ENCODE measurements around the gene STX7.

Gene STX7

DNA sequence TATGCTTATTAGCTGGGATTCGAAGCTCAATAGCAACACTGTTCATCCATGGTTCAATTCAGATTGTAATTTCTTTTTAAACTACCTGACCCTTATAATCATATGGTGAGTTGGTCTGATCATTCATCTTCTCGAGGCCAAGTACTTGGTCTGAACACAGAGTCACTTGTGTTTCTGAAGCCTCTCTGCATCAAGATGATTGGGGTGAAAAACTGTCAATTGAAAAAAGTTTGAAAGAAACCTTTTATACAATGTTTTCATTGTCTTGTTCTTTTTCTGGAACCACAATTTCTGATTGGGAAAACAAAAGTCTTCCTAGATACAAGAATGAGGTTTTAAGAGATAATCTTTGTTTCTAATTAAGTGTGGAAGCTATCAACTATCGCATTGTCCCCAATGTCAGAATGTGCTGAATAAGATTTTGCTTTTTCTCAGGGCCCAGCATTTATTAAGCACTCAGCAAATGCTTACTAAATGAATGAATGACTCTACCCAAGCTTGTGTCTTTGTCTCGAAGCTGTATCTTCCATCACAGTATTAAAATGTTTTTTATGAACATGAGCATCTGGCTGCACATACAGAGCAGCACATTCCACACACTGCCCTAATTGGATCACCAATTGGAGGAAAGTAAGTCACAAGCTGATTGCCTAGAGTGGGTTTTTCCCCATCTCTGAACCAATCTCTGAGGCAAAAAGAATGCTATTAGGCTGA is 66.6 kb downstream of the STX7 start:
- DNase-seq (ENCODE audit: low spot score) = no peak
- TF ChIP-seq, protein P1, sequence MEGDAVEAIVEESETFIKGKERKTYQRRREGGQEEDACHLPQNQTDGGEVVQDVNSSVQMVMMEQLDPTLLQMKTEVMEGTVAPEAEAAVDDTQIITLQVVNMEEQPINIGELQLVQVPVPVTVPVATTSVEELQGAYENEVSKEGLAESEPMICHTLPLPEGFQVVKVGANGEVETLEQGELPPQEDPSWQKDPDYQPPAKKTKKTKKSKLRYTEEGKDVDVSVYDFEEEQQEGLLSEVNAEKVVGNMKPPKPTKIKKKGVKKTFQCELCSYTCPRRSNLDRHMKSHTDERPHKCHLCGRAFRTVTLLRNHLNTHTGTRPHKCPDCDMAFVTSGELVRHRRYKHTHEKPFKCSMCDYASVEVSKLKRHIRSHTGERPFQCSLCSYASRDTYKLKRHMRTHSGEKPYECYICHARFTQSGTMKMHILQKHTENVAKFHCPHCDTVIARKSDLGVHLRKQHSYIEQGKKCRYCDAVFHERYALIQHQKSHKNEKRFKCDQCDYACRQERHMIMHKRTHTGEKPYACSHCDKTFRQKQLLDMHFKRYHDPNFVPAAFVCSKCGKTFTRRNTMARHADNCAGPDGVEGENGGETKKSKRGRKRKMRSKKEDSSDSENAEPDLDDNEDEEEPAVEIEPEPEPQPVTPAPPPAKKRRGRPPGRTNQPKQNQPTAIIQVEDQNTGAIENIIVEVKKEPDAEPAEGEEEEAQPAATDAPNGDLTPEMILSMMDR (IDR thresholded peaks at IDR 0.05) = no peak
- no peak overlapping the region for H3K4me3 ChIP-seq
- no peak overlapping the region for H3K27ac ChIP-seq

DNA sequence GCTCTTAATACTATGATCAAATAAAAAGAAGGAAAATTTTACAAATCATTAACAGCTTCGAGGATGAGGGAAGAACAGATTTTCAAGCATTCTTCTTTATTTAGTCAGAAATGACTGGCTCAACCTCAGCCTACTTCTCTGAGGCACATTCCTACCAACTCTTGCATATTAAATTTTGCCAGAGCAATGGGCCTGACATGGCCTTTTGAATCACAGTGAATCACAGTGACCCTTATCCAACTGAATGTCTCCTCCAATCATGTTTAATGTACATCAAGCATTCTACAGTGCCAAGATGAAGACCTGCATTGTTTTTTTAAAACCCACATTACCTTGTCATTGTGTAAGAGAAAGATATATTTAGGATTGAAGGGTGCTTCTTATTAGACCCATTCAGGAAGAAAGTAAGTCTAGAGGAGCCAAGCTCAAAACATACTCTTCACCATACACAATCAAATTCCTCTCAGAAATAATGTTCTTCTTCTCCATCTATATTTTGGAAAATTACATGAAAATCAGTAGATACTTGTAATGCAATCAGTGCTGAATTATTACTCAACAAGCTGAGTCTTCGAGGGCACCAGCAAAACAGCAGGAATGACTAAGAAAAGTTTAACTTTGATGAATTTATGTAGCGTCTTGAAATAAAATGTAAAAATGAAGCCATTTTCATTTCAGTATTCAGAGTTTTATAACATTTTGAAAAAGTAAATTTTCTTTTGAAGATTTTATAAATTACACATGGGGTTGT is 67.5 kb downstream of the STX7 start:
- no peak overlapping the region for H3K4me3 ChIP-seq
- no peak overlapping the region for H3K27ac ChIP-seq
- no peak for DNase-seq (ENCODE audit: low spot score)
- TF ChIP-seq, protein P1 (IDR thresholded peaks at IDR 0.05) = no peak

- Histone ChIP-seq H3K27ac (no peak overlapping the region), H3K4me3 (no peak overlapping the region)
- TF ChIP-seq, protein P1 (IDR thresholded peaks at IDR 0.05) = no peak
- no peak for DNase-seq (ENCODE audit: low spot score)
These were observed 69.7 kb downstream of the STX7 start for GRCh38 chr6:132443206-132443605.

DNA sequence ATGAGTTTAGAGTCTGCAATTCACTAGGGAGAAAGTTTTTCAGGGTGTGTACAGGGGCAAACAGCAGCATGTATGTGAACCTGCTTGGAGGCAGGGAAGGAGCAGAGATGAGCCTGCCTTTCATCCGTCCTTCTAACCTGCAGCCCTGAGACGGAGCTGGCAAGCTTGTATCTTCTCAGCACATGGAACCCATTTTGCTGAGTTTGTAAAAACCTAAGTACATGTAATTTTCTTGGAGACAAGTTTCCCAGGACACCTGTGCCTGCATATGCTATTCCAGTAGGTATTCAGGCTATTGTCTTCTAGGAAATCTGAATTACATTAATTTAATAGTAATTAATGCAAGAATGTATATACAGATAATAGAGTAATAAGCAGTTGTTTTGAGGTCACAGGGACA is 82.8 kb downstream of the STX7 start:
- TF ChIP-seq, protein P1 (IDR thresholded peaks at IDR 0.05) = no peak
- H3K27ac ChIP-seq = no peak overlapping the region
- no peak for DNase-seq (ENCODE audit: low spot score)
- H3K4me3 ChIP-seq = no peak overlapping the region

DNA sequence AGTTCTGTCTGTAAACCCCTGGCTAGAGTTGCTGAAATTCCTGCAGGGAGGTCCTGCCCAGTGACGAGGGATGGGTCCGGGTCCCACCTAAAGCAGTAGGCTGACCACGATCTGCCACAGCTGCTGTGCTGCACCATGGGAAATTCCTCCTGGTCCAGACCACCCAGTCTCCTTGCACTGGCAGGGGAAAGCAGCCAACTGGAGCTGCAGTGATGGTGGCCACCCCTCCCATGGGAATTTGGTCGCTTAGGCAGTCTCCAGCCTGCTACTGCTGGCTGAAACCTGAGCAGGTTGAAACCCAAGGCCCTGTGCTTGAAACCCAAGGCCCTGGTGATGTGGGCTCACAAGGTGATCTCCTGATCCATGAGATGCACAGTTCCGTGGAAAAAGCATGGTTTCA is 87.7 kb downstream of the STX7 start:
- TF ChIP-seq, protein P1 (IDR thresholded peaks at IDR 0.05) = no peak
- no peak overlapping the region for H3K4me3 ChIP-seq
- no peak for DNase-seq (ENCODE audit: low spot score)
- no peak overlapping the region for H3K27ac ChIP-seq

DNA sequence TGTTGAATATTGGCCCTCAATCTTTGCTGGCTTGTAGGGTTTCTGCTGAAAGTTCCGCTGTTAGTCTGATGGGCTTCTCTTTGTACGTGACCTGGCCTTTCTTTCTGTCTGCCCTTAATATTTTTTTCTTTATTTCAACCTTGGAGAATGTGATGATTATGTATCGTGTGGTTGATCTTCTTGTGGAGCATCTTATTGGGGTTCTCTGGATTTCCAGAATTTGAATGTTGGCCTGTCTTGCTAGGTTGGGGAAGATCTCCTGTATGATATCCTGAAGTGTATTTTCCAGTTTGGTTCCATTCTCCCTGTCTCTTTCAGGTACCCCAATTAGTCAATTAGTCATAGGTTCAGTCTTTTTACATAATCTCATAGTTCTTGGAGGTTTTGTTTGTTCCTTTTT is 89.1 kb downstream of the STX7 start:
- Histone ChIP-seq H3K4me3 (no peak overlapping the region), H3K27ac (no peak overlapping the region)
- TF ChIP-seq, protein P1 (IDR thresholded peaks at IDR 0.05) = no peak
- no peak for DNase-seq (ENCODE audit: low spot score)

Data from coronary artery (tissue), 2 donors.